GM19324 (cell line): ENCODE measurements around the gene DLGAP1.
A peak's percentile ranks its signal among the peaks of the same experiment; 100 is the strongest.
"Not testable (repeated sequence)": the region's sequence is repeated elsewhere in the genome, so short reads cannot be mapped to it uniquely, and the experiment has no call there.

Experiments
- ATAC-seq: cut with Tn5 transposase; IDR thresholded peaks from one replicate; pipeline ENCODE4 v1.9.1; 2021; ENCODE audit warnings: mild to moderate bottlenecking, moderate library complexity; ENCODE audit not compliant: unreplicated experiment, low FRiP score

DLGAP1 gene

DNA sequence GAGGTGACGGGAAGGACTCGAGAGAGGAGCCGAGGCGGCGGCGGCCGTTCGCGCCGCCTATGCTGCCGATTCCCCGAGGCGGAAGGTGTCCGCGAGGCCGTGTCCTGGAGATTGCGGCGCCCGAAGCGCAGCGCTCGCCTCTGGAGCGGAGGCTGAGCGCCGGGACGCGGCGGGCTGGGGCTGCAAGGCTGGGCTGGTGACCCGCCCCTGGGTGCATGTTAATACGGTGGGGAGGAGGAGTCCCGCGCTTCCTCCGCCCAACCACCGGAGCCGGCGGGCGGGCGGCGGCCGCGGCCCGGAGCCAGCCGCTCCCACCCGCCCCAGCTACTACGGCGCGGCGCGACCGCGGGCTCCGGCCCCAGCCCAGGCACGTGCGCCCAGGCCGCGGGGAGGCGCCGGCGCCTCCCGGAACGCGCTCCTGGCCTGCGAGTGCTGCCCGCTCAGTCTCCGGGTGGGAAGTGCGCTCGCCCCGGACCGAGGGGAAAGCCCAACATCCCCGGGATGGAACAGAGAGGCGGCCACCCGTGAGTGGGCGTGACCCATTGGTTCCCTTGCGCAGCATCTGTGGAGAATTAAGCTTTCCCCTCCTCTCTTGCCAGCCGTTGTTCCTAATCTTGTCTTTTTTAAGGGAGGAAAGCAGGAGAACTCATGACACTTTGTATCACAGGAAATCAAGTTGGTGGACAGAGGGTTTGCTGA, at the start of gene DLGAP1:
TSS of gene DLGAP1 (minus strand) at position 195 of the 699 bp plus-strand sequence.
- ATAC-seq, result peak; percentile 62

DNA sequence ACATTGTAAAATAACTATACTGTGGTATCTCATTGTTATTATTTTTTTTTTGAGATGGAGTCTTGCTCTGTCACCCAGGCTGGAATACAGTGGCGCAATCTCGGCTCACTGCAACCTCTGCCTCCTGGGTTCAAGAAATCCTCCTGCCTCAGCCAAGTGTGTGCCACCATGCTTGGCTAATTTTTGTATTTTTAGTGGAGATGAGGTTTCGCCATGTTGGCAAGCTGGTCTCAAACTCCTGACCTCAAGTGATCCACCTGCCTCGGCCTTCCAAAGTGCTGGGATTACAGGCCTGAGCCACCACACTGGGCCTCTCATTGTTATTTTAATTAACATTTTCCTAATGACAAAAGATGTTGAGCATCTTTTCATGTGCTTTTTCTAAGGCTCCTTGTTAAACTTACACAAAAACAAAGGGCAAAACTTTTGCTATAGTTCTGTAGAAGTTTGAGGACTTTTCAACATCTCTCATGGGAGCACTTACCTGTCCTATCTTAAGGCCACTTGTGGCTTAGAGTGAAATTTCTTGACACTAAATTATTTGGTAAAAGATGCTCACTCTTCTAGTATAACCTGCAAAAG, 39.7 kb upstream of the DLGAP1 start:
- not testable (repeated sequence) for ATAC-seq

DNA sequence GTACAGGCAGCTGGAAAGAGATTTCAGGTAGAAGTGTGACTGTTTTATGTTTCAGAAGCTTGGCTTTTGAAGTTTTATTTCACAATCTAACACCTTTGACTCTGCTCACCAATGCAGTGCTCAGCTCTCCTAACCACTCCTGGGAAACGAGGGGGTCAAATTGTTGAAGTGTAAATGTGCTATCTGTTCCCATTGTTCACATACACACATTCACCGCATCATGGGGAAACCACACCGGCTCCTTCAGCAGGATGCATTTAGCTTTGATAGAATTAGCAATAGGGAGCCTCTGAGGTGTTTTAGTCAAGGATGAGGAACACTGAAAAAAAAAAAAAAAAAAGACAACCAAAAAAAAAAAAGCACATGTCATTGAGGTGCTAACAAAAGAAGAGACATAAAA, 13.4 kb upstream of the DLGAP1 start:
- no peak for ATAC-seq

DNA sequence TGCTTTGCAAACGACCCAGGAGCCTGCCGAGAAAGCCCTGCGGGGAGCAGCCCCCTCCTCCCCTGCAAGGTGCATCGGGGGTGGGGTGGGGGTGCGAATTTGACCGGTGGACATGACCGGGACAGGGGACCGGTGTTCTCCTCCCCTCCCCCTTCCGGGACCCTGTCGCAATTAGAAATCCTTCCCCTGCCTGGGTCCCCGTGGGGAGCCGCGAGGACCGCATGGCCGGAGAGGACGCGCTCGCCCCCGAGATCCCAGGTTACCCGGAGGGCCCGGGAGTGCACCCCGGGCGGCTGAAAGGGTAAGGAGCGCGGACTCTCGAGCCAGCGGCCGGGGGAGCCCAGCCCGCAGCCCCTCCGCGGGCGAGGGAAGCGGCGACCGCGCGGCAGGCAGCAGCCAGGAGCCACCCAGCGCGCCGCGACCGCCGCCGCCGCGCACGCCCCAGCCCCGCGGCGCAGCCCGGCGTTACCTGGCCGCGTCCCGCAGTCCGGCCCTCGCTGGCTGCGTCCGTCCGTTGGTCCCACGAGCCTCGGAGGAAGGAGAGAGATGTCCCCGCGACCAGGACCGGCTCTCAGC, 482 bp downstream of the DLGAP1 start:
- no peak for ATAC-seq

DNA sequence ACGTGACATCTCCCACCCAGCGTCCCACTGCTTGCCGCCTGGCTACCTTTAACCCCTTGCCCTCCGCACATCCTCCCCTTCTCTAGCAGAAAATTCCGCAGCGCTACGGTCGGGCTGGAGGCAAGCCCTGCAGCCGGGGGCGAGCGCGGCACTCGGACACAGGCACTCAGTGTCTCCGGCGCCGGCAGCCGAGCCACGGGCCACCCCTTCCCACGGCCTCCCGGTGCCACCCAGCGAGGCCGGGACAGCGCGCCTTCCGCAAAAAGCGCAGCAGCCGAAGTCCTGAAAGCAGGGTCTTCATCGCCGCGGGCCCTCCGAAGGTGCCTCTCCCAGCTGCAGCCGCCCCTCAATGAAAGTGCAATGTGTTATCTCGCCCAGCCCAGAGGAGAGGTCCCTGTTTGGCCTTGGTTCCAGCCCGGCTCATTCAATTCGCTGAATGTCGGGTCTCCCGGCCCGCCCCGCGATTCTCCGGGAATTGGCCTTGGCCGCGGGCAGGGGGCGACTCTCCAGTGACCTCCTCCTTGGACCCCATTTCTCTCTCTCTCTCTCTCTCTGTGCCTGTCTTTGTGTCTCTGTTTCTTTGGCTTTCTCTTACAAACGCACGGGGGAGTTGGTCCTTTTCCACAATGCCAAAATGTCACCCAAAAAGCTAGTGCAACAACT, 1.1 kb downstream of the DLGAP1 start:
- ATAC-seq, result no peak

DNA sequence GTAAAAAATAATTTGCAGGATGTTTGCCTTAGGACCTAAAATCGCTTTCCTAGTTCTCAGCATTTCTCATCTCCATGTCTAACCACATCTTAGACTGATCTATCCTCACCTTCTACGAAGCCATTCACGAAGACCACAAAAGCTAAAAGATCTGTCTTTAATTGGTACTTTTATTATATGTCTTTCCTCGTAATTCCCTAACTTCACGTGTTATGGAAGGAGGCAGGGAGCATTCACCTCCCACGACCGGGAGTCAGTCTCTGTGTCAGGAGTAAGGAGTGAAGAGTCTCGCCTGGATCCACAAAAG, 1.6 kb downstream of the DLGAP1 start:
- ATAC-seq, result no peak

DNA sequence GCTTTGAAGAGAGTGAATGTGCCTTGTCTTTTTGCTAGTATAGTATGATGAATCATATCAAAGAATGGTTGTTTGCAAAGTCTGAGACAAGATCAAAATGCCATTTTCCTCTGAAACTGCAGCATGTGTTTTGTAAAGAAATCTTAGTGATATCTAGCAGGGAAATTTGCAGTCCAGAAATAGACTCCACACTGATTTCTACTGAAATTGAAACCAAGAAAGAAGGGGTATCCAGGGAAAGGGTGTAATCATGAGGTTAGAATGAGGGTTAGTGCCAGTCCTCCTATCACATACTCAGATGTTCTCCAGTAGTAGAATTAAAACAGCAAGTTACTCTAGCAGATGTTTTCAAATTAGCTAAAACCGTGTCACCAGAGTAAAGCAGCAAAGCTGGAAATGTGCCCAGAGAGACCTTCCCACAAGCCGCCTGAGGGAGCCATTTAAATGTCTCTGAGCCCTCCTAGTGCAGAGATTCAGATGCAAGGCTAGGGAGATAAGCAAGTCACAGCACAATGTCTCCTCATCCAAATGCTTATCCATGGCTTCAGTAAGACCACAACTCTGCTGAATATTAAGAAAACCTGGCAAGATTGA, 4.9 kb downstream of the DLGAP1 start:
- ATAC-seq, result no peak

DNA sequence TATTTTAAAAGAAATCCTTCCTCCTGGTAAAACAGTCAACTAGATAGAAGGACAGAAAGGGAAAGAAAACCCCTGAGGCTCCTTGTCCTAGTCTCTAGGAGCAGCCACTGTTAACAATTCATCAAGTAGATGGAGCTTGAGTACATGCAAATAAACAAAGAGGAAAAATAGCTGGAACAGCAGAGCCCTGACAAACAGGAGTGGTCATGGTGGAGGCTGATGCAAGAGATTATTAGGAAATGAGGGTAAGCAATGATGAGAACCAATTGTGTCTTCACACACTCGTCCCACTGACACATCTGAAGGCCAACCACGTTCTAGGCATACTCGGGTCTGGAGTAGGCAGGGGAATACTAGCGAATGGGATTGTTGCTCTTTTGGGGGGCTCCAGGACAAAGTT, 9.2 kb downstream of the DLGAP1 start:
- no peak for ATAC-seq

DNA sequence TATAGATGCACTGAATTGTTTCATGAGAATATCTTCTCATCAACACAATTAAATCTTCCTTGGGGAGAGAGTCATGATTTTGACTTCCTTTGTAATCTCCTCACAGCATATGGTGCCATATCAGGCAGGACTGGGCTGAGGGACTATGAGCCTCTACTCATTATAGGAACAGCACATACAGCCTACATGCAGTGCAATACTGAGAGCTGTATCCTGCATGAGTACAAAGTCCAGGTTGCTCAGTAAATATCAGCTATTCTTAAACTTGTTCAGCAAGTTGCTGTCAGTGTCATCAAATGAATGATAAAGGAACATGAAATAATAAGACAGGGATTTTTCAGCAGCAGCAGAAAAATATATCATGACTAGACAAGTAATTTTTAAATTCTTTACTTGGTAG, 10.8 kb downstream of the DLGAP1 start:
- no peak for ATAC-seq

DNA sequence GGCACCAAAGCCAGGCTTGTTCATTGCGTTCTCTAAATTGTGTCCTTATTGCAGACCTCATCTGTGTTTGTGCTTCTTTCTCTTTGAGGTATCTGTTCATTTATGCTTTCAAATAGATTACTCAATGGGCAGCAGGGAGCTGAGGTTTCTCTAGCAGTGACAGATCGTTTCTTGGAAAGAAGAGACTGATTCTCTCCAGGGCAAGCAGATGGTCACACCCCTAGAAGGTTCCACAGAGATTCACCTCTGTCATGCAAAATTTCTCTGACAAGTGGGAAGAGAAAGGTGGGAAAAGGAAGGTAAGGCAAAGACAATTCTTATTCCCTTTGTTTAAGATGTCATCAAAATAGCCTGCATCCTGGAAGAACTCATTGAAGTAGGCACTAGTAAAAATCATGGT, 14.0 kb downstream of the DLGAP1 start:
- ATAC-seq, result no peak

DNA sequence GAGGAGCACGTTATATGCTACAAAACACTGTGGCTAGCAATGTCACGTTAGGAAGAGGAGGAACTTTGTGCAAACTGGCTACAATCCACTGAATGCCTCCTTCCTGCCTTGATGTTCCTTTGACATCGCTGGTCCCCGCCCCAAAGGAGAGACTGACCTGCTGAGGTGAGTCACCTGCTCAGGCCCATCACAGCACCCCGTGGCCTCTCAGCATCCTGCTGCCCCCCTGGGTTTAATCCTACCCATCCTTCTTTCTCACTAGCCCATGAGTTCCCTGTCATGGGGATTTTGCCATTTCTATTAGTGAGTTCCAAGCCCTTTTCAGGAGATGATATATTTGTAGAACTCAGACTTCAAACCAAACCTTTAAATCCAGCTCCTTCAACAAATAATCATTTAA, 16.2 kb downstream of the DLGAP1 start:
- no peak for ATAC-seq

DNA sequence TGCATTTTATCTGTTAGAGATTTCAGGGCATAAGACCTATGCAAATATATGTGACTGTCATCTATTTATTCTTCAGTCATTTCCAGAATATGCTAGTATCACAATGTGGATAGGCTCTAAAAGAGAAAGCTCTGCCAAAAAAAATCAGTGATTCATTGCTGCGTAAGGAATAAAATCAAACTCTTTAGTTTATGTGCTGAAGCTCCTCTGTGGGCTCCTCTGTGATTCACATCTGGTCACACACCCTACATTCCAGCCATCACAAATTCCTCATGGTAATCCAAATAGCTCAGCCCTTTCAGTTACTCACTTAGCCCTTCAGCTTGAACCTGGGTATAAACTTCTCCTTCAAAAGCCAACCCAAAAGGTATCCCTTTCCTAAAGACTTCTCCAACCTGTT, 21.4 kb downstream of the DLGAP1 start:
- no peak for ATAC-seq

DNA sequence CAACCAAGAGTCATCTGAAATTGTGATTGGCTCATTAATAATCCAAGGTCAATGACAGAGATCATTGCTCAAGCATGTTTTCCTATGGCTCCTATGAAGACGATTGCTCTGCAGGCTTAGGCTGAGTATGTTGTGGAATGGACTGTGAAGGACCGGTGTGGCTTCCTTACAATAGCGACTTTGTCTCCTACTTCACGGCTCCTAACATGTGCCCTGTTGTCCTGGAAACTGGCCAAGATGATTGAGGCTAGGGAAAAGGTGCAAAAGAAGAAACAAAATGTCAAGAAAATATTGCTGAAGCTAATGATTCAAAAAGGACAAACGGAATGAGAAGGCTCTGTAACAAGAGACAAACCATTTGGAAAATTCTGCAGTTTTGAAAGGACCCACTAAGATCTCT, 24.3 kb downstream of the DLGAP1 start:
- no peak for ATAC-seq

DNA sequence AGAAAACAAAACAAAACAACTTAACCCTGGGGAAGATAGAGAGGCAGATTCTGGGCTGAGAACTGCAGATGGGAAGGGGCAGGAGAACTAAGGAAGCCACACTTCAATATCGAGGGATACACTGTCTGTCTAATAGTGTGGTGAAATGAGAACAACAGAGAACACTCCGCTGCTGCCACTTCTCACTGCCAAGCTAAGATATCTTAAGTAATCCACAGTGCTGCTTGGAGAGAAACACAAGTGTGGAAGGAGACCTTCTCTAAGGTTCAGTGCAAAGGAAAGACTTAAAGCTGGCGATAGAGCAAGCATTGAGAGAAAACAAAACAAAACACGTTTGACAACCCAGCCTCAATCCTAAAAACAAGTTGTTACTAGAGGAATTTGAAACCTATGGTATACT, 37.4 kb downstream of the DLGAP1 start:
- no peak for ATAC-seq

DNA sequence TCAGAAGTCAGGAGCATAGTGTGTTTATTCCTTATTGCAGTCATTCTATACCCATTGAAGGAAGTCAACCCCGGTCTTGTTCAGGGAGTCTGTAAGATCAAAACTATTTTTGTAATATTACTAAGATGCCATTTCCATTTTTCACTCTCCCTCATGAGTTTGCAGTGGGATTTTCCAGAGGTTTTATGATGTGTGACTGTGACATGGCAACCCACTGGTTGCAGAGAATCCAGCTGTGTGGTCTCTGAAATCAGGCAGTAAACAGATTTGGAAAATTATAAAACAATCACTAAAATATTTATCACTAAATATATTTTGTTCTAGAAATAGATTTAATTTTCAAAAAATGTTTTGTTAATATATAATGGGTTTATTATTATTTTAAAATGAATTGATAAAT, 38.1 kb downstream of the DLGAP1 start:
- ATAC-seq, result no peak

DNA sequence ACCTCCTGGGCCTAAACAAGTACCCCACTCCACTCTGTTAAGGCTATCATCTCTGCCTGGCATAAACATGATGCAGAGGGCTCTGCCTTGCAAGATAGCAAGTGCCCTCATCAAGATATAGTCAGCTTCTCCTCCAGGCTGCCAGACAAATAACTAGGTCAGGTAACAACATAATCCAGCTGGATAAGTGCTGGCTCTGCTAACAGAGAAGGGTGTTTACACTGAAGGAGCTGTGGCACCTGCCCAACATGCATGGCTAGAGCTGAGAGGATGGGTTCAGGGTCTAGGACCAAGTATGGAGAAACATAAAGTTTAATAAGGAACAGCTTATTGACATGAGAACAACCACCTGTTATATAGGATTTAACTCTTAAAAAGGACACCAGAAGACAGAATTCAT, 42.8 kb downstream of the DLGAP1 start:
- no peak for ATAC-seq

DNA sequence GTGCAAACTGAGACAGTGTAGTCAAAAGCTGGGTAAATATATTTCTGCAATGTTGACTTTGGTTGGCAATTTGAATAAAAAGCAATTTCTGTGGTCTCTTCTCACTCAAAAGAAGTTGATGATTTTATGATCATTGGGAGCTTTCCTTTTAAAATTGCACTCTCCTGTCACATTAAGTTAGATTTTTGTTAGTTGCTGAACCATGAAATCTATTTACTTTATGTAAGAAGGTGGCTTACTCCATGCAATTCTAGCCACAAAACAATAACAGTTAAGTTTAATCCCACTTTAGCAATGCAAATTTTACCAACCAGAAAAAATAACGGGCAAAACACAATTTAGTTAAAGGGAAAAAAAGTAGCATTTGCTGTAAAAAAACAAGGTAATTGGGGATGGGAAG, 48.3 kb downstream of the DLGAP1 start:
- no peak for ATAC-seq

DNA sequence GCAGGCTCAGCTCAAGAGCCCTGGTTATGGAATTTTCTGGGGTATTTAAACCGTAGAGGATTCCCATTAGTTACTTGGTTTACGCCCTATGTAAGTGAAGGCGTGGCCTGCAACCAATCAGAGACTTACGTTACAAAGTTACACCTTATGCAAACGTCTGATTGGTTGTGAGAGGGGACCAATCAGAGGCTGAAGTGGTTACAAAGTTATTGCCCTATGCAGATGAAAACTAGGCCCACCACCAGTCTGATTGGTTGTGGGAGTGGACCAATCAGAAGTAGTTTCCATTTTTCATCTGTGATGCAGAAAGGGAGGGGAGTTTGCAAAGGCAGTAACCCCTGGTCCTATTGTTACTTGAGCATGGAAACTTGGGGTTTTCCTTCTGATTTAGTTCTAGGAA, 49.1 kb downstream of the DLGAP1 start:
- no peak for ATAC-seq

DNA sequence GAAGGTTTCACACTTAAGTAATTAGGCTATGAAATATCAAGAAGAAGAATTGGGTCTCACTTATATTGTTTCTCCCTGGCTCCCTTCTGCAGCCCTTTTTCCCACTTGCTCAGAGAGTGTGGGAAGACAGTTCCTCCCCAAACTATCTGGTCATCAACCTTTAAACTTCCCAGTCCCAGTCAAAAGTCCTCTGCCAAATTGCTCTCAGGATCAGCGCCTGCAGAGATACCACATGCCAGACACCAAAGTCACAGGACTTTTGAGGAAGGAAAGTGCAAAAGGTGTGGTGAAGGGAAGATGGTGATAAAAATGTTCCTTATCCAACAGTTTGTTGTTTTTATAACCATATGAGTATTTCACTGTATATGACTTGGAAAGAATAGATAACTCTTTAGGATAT, 51.3 kb downstream of the DLGAP1 start:
- no peak for ATAC-seq

DNA sequence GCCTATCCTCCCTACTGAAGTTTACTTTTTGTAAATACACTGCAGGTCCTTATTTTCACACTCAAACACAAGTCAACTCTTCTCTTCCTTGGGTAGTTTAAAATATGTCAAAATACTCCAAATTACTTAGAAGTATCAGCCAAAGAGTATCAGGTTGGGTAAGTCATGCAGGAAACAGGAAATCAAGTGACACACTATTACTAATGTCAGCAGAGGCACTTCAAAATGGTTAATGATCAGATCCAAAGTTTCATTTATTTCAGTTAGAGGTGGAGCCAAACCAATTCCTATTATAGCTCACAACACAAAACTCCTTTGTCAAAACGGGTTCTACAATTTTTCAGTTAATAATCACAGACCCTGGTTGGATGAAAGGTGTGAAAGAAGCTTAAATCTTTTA, 54.2 kb downstream of the DLGAP1 start:
- no peak for ATAC-seq

DNA sequence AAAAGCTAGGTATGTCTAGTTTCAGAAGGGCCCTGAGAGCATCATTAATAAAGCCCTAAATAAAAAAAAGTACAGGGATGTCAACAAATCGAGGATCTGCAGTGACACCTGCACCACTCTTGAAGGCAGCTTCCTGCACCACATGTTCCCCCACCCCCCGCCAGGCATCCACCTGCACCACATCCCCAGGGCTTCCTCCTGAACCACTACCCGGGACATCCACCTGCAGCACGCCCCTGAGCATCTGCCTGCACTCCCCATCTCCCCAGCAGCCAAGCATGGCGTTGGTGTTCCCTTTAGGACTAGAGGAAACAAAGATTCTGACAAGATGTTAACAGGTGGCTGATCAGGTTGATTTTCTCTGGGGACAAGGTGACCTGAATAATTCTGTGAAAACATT, 55.2 kb downstream of the DLGAP1 start:
- ATAC-seq, result no peak

DNA sequence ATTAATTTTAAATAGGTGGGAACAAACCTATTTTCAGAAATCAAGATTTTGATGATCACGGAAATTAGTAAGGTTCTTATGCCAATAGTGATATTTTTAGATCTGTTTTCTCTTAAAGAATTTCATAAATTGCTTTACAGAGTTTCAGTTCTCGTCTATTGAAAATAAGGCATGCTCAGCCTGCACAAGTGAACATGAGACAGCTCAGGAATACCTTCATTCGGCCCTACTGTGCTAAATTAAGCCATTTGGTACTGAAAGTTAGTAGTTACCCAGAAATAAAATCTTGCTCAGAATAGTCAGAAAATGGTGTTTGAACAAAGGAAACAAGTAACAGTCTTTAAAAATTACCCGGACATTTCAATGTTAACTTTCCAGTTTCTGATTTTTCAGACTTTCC, 60.4 kb downstream of the DLGAP1 start:
- ATAC-seq, result no peak
